Measurements from ENCODE around the gene VPS54.
"Not testable (repeated sequence)": the region's sequence is repeated elsewhere in the genome, so short reads cannot be mapped to it uniquely, and the experiment has no call there.

Gene VPS54

DNA sequence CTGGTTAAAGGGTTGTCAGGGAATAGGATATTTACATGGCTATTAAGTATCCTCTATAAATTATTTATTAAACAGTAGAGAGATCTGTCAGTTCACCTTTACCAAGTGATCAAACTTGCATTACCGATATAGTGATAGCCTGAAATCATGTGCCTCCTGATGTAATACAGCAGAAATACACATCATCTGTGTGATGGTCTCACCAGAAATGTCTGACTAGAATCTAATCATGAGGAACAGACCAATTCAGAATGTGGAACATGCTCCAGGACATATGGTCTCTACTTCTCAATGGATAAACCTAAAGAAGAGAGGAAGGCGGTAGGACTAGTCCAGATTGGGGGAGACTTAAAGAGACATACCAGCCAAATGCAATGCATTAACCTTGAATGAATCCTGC, 6.2 kb downstream of the VPS54 start:
- H3K9ac ChIP-seq (ENCODE audit: low read depth, low read length), result no peak overlapping the region
- H3K9me3 ChIP-seq (ENCODE audit: control insufficient read depth, insufficient read depth, low read length), result no peaks in the 10 kb centered on the region
- no peaks in the 10 kb centered on the region for H3K36me3 ChIP-seq (ENCODE audit: insufficient read depth, low read length)
- no peaks in the 10 kb centered on the region for H3K4me1 ChIP-seq (ENCODE audit: insufficient read depth, low read length)

DNA sequence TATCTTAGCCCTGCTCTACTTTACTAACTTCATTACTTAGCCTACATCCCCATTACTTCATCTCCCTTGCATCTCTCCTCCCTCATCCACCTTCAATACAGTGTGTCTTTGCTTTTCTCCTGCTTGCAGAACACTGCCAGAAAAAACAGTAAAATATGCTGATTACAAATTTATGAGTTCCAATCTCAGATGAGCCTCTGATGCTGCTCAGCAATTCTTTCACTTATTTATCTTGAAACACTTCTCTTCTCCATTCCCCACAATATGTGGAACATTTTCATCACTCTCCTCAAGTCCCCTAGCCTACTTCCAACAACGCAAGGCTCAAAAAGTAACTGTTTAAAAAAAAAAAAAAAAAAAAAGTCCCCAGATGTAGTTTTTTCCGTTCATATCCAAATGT, 7.1 kb downstream of the VPS54 start:
- no peaks in the 10 kb centered on the region for H3K4me1 ChIP-seq (ENCODE audit: insufficient read depth, low read length)
- no peaks in the 10 kb centered on the region for H3K36me3 ChIP-seq (ENCODE audit: insufficient read depth, low read length)
- no peaks in the 10 kb centered on the region for H3K9me3 ChIP-seq (ENCODE audit: control insufficient read depth, insufficient read depth, low read length)
- no peak overlapping the region for H3K9ac ChIP-seq (ENCODE audit: low read depth, low read length)

DNA sequence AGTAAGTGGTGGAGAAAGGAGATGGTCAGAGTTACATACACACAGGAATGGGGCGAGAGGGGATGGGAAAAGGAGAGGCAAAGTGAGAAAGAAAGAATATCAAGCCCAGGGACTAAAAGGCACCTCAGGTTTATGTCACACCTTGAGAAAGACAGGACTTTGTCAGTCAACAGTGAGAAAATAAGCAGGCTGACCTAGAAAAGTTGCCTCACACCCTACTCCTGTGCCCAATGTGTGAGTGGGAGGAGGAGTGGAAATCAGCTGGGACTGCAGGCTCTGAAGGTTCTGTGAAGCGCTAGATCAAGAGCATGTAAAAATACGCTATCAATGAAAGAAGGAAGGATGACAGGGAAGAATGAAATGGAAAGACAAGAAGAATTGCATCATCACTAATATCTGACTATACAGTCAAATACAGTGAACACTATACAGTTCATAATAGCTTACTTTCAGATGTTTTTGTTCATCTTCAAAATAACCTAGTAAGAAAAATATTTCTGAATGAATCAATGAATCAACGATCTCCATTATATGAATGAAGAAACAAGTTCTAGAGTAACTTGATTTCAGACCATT, 10.7 kb downstream of the VPS54 start:
- Histone ChIP-seq H3K4me1 (ENCODE audit: insufficient read depth, low read length) (no peaks in the 10 kb centered on the region), H3K9me3 (ENCODE audit: control insufficient read depth, insufficient read depth, low read length) (no peaks in the 10 kb centered on the region), H3K9ac (ENCODE audit: low read depth, low read length) (no peak overlapping the region), H3K36me3 (ENCODE audit: insufficient read depth, low read length) (no peaks in the 10 kb centered on the region)

DNA sequence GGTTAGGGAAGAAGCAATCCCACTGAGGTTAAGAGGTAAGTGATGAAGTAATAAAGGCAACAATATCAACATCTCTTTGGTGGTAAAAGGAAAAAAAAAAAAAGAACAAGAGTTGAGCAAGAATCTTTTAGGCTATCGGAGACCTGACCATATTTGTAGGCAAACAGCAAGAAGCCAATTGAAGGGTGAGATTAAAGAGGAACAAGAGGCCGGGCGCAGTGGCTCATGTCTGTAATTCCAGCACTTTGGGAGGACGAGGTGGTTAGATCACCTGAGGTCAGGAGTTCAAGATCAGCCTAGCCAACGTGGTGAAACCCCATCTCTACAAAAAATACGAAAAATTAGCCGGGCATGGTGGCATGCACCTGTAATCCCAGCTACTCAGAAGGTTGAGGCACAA, 11.3 kb downstream of the VPS54 start:
- no peaks in the 10 kb centered on the region for H3K36me3 ChIP-seq (ENCODE audit: insufficient read depth, low read length)
- H3K4me1 ChIP-seq (ENCODE audit: insufficient read depth, low read length), result no peaks in the 10 kb centered on the region
- H3K9ac ChIP-seq (ENCODE audit: low read depth, low read length), result no peak overlapping the region
- H3K9me3 ChIP-seq (ENCODE audit: control insufficient read depth, insufficient read depth, low read length), result no peaks in the 10 kb centered on the region

DNA sequence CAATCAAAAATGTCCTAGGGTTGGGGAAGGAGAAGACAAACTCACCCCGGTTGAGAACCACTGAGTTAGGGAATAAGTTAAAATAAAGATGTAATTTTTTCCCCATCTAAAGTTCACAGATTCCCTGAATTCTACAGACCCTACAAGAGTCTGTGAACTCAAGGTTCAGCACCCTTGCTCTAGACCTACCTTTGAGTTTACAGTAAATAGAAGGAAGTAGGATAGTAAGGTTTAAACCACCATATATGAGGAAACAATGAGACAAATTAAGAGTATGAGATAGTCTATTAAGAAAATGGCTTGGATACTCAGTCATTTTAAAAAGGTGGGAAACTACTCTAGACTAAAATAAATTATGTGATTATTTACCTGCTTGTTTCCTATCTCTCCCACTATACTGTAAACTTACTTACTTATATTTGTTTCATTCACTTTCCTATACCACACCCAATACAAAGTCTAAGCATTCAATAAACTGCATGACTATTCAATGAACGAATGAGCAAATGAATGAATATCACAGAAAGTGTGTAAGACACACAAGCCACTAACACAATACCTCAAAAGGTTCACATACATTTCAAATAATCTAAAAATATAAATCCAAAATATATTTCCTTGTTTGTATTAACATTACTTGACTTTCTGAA, 13.4 kb downstream of the VPS54 start:
- Histone ChIP-seq H3K36me3 (ENCODE audit: insufficient read depth, low read length) (no peaks in the 10 kb centered on the region), H3K9me3 (ENCODE audit: control insufficient read depth, insufficient read depth, low read length) (no peaks in the 10 kb centered on the region), H3K9ac (ENCODE audit: low read depth, low read length) (no peak overlapping the region), H3K4me1 (ENCODE audit: insufficient read depth, low read length) (no peaks in the 10 kb centered on the region)

DNA sequence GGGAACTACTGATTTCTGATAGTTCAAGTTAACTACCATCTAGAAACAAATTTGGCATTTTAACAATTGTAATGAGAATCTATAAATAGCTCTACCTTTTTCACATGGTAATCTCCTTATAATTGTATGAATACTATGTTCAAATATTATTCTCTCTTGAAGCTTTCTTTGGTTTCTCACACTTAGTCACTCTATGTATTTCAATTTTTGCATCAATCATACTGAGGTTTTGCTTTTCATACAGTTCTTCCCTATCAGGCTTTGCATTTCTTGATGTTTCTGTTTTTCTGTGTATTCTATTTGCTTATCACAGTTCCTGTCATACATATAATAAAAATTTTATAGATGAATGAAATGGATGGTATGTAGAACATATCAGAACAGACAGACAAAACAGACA, 16.0 kb downstream of the VPS54 start:
- Histone ChIP-seq H3K9ac (ENCODE audit: low read depth, low read length) (no peak overlapping the region), H3K4me1 (ENCODE audit: insufficient read depth, low read length) (no peaks in the 10 kb centered on the region), H3K9me3 (ENCODE audit: control insufficient read depth, insufficient read depth, low read length) (peaks cover 3% of the 10 kb centered on the region; the same call in 1 of the 2 replicates), H3K36me3 (ENCODE audit: insufficient read depth, low read length) (no peaks in the 10 kb centered on the region; the same call in 1 of the 2 replicates)

DNA sequence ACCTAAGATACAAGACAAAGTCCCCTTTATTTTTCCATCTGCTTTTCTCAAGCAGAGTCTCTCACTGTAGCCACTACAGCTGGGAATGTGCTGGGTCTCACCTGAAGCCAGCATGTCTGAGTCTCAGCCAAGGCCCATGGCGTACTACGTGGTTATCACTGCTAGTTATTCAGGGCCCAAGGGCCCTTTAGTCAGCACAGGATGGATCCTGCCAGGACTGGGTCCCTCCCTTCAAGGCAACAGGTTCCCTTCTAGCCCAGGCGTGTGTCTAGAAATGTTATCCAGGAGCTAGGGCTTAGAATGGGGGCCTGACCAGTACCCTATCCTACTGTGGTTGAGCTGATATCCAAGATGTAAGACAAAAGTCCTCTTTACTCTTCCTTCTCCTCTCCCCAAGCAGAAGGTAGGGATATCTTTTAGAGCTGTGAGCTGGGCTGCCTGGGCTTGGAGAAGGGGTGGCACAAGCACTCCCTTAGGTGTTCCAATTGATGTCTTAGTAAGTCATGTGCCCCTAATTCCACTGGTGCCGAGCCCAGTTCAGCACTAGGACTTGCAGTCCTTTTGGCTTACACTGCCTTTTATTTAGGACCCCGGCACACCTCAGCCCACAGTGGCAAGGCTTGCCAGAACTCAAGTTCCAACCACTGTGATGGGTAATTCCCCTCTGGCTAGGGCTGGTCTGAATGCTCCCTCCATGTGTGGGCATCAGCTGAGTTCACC, 17.7 kb downstream of the VPS54 start:
- H3K4me1 ChIP-seq (ENCODE audit: insufficient read depth, low read length), result no peaks in the 10 kb centered on the region
- H3K9me3 ChIP-seq (ENCODE audit: control insufficient read depth, insufficient read depth, low read length), result peaks cover 15% of the 10 kb centered on the region
- H3K36me3 ChIP-seq (ENCODE audit: insufficient read depth, low read length), result peaks cover 3% of the 10 kb centered on the region; the same call in 1 of the 2 replicates

DNA sequence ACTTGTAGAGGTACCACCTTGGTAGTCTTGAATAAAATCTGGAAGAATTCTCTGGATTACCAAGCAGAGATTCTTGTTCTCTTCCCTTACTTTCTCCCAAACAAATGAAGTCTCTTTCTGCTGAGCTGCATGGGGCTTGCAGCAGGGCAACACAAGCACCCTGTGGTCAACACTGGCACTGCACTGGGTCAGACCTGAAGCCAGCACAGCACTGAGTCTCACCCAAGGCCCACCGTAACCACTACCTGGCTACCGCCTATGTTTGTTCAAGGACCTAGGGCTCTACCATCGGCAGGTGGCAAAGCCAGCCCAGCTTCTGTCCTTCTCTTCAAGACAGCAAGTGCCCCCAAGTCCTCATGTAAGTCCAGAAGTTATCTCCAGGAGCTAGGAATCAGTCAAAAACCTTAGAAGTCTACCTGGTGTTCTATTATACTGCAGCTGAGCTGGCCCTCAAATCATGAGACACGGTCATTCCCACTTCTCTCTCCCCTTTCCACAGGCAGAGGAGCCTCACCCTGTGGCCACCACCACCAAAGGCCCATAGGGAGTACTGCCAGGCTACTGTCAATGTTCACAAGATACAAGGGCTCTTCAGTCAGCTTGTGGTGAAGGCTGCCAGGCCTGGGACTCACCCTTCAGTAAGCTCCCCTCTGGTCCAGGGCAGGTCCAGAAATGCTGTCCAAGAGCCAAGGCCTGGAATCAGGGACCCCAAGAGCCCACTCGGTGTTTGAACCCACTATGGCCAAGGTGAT, 18.4 kb downstream of the VPS54 start:
- H3K9ac ChIP-seq (ENCODE audit: low read depth, low read length), result no peak overlapping the region
- H3K36me3 ChIP-seq (ENCODE audit: insufficient read depth, low read length), result peaks cover 3% of the 10 kb centered on the region; the same call in 1 of the 2 replicates
- peaks cover 15% of the 10 kb centered on the region for H3K9me3 ChIP-seq (ENCODE audit: control insufficient read depth, insufficient read depth, low read length)
- no peaks in the 10 kb centered on the region for H3K4me1 ChIP-seq (ENCODE audit: insufficient read depth, low read length)

More for the DNA sequence above, 17.7 kb downstream of the VPS54 start:
- no peak overlapping the region for H3K9ac ChIP-seq (ENCODE audit: low read depth, low read length)

DNA sequence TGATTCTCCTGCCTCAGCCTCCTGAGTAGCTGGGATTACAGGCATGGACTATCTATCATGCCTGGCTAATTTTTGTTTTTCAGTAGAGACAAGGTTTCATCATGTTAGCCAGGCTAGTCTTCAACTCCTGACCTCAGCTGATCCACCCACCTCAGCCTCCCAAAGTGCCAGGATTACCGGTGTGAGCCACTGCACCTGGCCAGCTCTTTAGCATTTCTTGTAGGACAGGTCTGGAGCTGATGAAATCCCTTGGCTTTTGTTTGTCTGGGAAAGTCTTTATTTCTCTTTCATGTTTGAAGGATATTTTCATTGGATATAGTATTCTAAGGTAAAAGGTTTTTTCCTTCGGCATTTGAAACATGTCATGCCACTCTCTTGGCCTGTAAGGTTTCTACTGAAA, 20.2 kb downstream of the VPS54 start:
- Histone ChIP-seq H3K36me3 (ENCODE audit: insufficient read depth, low read length) (peaks cover 3% of the 10 kb centered on the region; the same call in 1 of the 2 replicates), H3K9me3 (ENCODE audit: control insufficient read depth, insufficient read depth, low read length) (peaks cover 15% of the 10 kb centered on the region), H3K4me1 (ENCODE audit: insufficient read depth, low read length) (no peaks in the 10 kb centered on the region), H3K9ac (ENCODE audit: low read depth, low read length) (no peak overlapping the region)

DNA sequence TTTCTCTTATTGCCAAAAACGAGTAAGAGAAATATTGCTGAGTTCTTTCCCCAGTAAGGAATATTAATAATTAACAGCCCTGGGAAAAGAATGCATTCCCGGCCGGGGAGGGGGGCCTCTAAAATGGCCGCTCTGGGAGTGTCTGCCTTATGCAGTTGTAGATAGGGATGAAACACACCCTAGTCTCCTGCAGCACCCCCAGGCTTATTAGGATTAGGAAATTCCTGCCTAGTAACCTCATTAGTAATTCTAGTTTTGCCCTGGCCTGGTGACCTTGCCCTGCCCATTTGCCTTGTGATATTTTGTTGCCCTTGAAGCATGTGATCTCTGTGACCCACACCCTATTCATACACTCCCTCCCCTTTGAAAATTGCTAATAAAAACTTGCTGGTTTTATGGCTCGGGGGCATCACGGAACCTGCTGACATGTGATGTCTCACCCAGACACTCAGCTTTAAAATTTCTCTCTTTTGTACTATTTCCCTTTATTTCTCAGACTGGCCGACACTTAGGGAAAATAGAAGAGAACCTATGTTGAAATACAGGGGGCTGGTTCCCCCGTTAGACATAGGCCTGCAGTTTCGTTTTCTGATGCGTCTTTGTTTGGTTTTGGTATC, 22.5 kb downstream of the VPS54 start:
- H3K36me3 ChIP-seq (ENCODE audit: insufficient read depth, low read length); H3K9ac ChIP-seq (ENCODE audit: low read depth, low read length); H3K4me1 ChIP-seq (ENCODE audit: insufficient read depth, low read length): not testable (repeated sequence)
- H3K9me3 ChIP-seq (ENCODE audit: control insufficient read depth, insufficient read depth, low read length), result peaks cover 15% of the 10 kb centered on the region

DNA sequence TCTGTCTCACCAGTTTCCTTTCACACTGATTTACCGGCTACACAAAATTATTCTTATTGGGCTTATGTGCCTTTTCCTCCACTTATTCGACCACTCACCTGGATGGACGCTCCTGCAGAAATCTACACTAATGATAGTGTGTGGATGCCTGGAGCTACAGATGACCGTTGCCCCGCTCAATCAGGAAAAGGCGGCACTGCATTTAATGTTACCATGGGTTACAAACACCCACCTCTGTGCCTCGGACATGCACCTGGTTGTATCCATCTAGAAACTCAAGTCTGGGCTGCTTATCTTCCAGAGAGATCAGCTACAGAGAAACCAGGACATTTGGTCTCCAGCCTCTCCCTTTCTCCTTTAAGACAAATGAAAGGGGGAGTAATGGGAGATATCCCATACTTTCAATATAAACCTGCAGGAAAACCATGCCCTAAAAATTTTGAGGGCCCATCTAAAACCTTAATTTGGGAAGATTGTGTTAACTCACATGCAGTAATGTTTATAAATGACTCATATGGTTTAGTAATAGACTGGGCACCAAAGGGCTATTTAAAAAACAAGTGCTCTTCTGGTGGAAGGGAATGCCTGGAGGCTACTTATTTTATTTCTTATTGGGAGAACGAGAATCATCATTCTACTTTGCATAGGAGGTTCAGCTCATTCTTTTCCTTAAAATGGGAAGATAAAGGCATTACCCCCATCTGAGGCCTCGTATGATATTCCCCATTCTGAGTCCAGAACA, 24.7 kb downstream of the VPS54 start:
- not testable (repeated sequence) for H3K36me3 ChIP-seq (ENCODE audit: insufficient read depth, low read length); H3K9ac ChIP-seq (ENCODE audit: low read depth, low read length); H3K4me1 ChIP-seq (ENCODE audit: insufficient read depth, low read length)
- H3K9me3 ChIP-seq (ENCODE audit: control insufficient read depth, insufficient read depth, low read length), result peaks cover 15% of the 10 kb centered on the region

DNA sequence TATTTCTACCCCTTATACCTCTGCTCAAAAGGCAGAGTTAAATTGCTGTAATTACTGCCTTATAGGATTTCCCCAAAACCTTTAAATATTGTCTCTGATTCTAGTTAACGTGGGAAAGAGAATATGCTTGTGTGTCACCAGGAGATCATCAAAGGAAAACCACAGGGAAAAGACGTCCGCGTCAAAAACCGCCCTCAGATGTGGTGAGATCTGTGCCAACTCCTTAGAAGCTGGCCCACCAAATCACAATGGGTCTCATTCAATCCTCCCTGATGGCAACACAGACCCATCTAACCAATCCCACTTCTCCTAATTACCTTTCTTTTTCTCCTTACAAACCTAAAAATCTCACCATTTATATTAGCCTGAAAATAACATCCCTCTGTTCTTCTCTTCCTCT, 25.4 kb downstream of the VPS54 start:
- H3K4me1 ChIP-seq (ENCODE audit: insufficient read depth, low read length), result no peaks in the 10 kb centered on the region
- H3K36me3 ChIP-seq (ENCODE audit: insufficient read depth, low read length), result 0 out of 2 replicates have a peak, but pooled peaks cover 3% of the 10 kb centered on the region
- H3K9me3 ChIP-seq (ENCODE audit: control insufficient read depth, insufficient read depth, low read length), result peaks cover 15% of the 10 kb centered on the region
- H3K9ac ChIP-seq (ENCODE audit: low read depth, low read length), result no peak overlapping the region

DNA sequence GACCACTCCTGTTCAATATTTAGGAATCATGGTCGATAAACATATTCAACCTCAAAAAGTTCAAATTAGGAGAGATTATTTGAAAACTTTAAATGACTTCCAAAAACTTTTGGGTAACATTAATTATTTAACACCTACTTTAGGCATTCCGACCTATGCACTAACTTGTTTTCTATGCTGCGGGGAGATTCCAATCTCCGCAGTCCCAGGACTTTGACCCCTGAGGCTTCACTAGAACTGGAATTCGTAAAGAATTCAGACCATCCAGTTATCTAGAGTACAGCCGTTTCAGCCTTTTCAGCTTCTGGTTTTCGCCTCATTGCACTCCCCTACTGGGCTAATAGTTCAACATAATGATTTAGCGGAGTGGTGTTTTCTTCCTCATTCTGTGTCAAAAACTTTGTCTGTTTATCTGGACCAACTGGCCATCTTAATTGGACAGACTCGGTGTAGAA, 26.1 kb downstream of the VPS54 start:
- not testable (repeated sequence) for H3K9ac ChIP-seq (ENCODE audit: low read depth, low read length); H3K36me3 ChIP-seq (ENCODE audit: insufficient read depth, low read length); H3K4me1 ChIP-seq (ENCODE audit: insufficient read depth, low read length)
- H3K9me3 ChIP-seq (ENCODE audit: control insufficient read depth, insufficient read depth, low read length), result peaks cover 11% of the 10 kb centered on the region
